Common myeloid progenitor, CD34-positive (primary cell): ENCODE measurements around the gene CPA1.

Source experiments
- CTCF ChIA-PET: fragments of 350-600 bp; sonication (Branson Sonifier 250); formaldehyde crosslinking; loops from one replicate; lab custom pipeline; 2021; ENCODE audit warnings: antibody characterized with exemption; lab: Charles Lee
- POLR2A ChIA-PET: fragments of 350-600 bp; sonication (Branson Sonifier 250); formaldehyde crosslinking; loops from one replicate; lab custom pipeline; 2021; ENCODE audit warnings: antibody characterized with exemption; lab: Charles Lee
- DNase-seq, 3 donors: peaks; one replicate each; pipeline versions ENCODE4 v3.0.0 to v3.0.0-alpha.2; 2013
- H3K27ac ChIP-seq, 2 experiments: 1 replicate in 1 of 2; 2 replicates in 1 of 2; pipeline ENCODE4 v1.7.0; 2013; ENCODE audit warnings: inconsistent platforms in 2 of 2, low read length in 2 of 2, mild to moderate bottlenecking in 2 of 2, low read depth in 1 of 2, moderate library complexity in 1 of 2; ENCODE audit not compliant: severe bottlenecking in 2 of 2, insufficient read depth in 1 of 2, poor library complexity in 1 of 2
- H3K27me3 ChIP-seq, 5 experiments: replicated peaks in 2 of 5; 1 replicate in 3 of 5; 2 replicates in 2 of 5; pipeline versions ENCODE4 v1.6.1 to v1.7.0; 2013; ENCODE audit warnings: low read length in 4 of 5, mild to moderate bottlenecking in 2 of 5, moderate library complexity in 2 of 5, inconsistent platforms in 1 of 5; ENCODE audit not compliant: insufficient read depth in 5 of 5, control insufficient read depth in 4 of 5
- H3K36me3 ChIP-seq, 4 experiments: 1 replicate in 2 of 4; 2 replicates in 2 of 4; pipeline versions ENCODE4 v1.6.1 to v1.7.0; 2013; ENCODE audit warnings: low read length in 3 of 4, control low read depth in 1 of 4, mild to moderate bottlenecking in 1 of 4; ENCODE audit not compliant: control insufficient read depth in 4 of 4, insufficient read depth in 4 of 4
- H3K4me1 ChIP-seq, 4 experiments: 1 replicate in 3 of 4; 2 replicates in 1 of 4; pipeline versions ENCODE4 v1.6.1 to v1.7.1; 2013; ENCODE audit warnings: low read length in 3 of 4, mild to moderate bottlenecking in 3 of 4, control low read depth in 1 of 4, inconsistent platforms in 1 of 4, moderate library complexity in 1 of 4; ENCODE audit not compliant: control insufficient read depth in 4 of 4, insufficient read depth in 4 of 4; ENCODE audit errors: control extremely low read depth in 1 of 4
- H3K4me3 ChIP-seq, 7 experiments: 1 replicate in 4 of 7; 2 replicates in 3 of 7; pipeline versions ENCODE4 v1.5.1 to v1.7.0; 2013; ENCODE audit warnings: mild to moderate bottlenecking in 7 of 7, low read length in 6 of 7, moderate library complexity in 6 of 7, inconsistent platforms in 2 of 7, low read depth in 2 of 7, control low read depth in 1 of 7; ENCODE audit not compliant: insufficient read depth in 4 of 7, control insufficient read depth in 1 of 7; ENCODE audit errors: extremely low read depth in 1 of 7
- H3K9me3 ChIP-seq, 5 experiments: 1 replicate in 4 of 5; 2 replicates in 1 of 5; pipeline versions ENCODE4 v1.6.1 to v1.7.1; 2013; ENCODE audit warnings: low read length in 4 of 5, mild to moderate bottlenecking in 2 of 5, inconsistent platforms in 1 of 5, low read depth in 1 of 5, moderate library complexity in 1 of 5; ENCODE audit not compliant: control insufficient read depth in 4 of 5, insufficient read depth in 2 of 5; ENCODE audit errors: control extremely low read depth in 1 of 5
- WGBS: methylation state at CpG from one replicate; pipeline ENCODE4 v1.1.5; 2013; ENCODE audit not compliant: insufficient coverage; 5-methylcytosine and 5-hydroxymethylcytosine counted together

The CPA1 gene

GRCh38 chr7:130395421-130395820 lies 15.1 kb downstream of the CPA1 start:
- DNase-seq, result no peak
- Histone ChIP-seq H3K4me3 (no peak overlapping the region), H3K4me1 (peaks cover 14 to 58% (median 46%) of the 10 kb centered on the region in 4 experiments), H3K27me3 (no peaks in the 10 kb centered on the region), H3K9me3 (no peaks in the 10 kb centered on the region), H3K27ac (no peak overlapping the region), H3K36me3 (peaks cover 0 to 3% (median under 1%) of the 10 kb centered on the region in 4 experiments)
- 100% methylated on average over 1 of the region's 5 CpGs for WGBS
- CTCF ChIA-PET, result interaction anchor here (1.1 kb wide), 1 partner anchor 78 kb away, joined by 3 read pairs; no protein-coding TSS in a partner anchor
- POLR2A ChIA-PET, result no interaction called here

DNA sequence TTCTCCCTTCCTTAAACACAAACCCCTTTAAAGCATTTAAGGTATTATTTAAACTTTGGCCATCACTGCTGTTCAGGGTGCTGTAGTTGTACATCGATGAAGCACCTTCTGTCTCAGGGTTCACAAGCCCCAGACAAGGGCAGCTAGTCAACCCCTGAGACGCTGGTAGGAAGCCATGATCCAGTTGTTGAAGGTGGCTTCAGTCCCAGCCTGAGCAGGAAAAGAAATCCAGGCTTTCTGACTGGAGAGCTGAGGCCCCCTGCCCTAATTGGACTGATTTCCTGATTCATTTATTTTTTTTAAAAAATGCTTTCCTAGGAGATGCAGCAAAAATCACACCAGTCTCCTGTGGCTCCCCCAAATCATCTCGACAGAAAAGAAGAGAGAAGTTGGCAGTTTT lies 15.8 kb downstream of the CPA1 start:
- no peaks in the 10 kb centered on the region for H3K9me3 ChIP-seq
- no peak overlapping the region for H3K27ac ChIP-seq
- H3K4me3 ChIP-seq, result no peak overlapping the region
- CTCF ChIA-PET, result interaction anchor here (1.1 kb wide), 1 partner anchor 78 kb away, joined by 3 read pairs; no protein-coding TSS in a partner anchor
- peaks cover 0 to 8% (median 3%) of the 10 kb centered on the region in 4 experiments for H3K36me3 ChIP-seq
- POLR2A ChIA-PET, result no interaction called here
- peaks cover 14 to 58% (median 46%) of the 10 kb centered on the region in 4 experiments for H3K4me1 ChIP-seq
- WGBS, result 95% methylated on average over 2 of the region's 3 CpGs
- no peaks in the 10 kb centered on the region for H3K27me3 ChIP-seq
- no peak for DNase-seq

DNA sequence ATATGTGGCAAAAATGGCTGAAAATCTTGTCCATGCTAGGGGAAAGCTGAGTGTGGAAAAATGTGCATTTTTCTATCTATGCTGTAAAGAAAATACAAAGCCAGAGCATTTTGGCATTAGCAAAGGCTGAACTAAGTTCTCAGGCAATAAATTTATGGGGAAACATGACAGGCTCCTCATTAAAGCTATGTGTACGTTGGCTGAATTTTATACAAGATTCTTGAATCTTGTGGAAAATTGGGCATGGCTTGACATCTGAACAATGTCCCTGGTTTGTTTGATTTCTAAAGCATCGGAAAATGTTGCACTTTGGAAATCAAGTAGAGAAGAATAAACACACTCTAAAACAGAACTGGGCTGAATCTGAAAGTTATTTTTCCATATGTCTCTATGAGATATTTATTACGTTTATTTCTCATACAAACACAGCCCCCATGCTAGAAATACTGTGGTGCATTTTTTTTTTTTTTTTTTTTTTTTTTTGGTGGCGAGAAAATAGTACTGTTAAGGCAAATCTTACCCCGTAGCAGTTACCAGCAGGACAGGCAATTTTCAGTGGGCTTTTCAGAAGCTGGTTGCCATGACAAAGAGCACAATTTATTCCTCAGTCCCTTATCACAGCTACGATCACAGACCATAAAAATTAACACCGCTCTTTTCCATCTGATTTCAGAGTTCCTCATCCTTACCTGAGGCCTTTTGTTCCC lies 16.9 kb downstream of the CPA1 start:
- POLR2A ChIA-PET, result no interaction called here
- H3K27me3 ChIP-seq, result no peaks in the 10 kb centered on the region
- DNase-seq, result peak in 1 of 3 donors; percentile 36
- no peaks in the 10 kb centered on the region for H3K9me3 ChIP-seq
- no peak overlapping the region for H3K27ac ChIP-seq
- CTCF ChIA-PET, result interaction anchor here (1.2 kb wide), 1 partner anchor 41 kb away, joined by 3 read pairs; no protein-coding TSS in a partner anchor
- H3K4me3 ChIP-seq, result no peak overlapping the region
- peaks cover 0 to 8% (median 4%) of the 10 kb centered on the region in 4 experiments for H3K36me3 ChIP-seq
- WGBS, result 50% methylated on average over 1 of the region's 7 CpGs
- H3K4me1 ChIP-seq, result peaks cover 14 to 57% (median 45%) of the 10 kb centered on the region in 4 experiments

DNA sequence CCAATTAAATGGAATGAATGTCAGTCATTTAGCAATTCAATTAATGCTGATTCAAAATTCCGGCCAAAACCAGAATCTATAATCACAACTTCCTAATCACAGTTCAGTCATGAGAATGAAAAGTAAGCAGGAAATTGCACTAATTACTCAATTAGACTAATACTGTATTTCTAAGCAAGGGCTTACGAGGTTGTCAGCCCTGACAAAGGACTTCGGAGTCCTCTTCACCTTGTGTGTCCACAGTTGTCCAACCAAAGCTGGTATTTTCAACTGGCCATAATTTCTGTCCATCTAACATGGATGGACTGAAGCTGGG lies 17.4 kb downstream of the CPA1 start:
- Histone ChIP-seq H3K27me3 (no peaks in the 10 kb centered on the region), H3K9me3 (no peaks in the 10 kb centered on the region), H3K36me3 (peaks cover 0 to 13% (median 9%) of the 10 kb centered on the region in 4 experiments), H3K4me1 (peaks cover 14 to 55% (median 43%) of the 10 kb centered on the region in 4 experiments), H3K27ac (no peak overlapping the region), H3K4me3 (no peak overlapping the region)
- DNase-seq, result no peak
- ChIA-PET CTCF (interaction anchor here (1.2 kb wide), 1 partner anchor 41 kb away, joined by 3 read pairs; no protein-coding TSS in a partner anchor), POLR2A (no interaction called here)
- WGBS, result 89% methylated on average over 2 of the region's 3 CpGs

DNA sequence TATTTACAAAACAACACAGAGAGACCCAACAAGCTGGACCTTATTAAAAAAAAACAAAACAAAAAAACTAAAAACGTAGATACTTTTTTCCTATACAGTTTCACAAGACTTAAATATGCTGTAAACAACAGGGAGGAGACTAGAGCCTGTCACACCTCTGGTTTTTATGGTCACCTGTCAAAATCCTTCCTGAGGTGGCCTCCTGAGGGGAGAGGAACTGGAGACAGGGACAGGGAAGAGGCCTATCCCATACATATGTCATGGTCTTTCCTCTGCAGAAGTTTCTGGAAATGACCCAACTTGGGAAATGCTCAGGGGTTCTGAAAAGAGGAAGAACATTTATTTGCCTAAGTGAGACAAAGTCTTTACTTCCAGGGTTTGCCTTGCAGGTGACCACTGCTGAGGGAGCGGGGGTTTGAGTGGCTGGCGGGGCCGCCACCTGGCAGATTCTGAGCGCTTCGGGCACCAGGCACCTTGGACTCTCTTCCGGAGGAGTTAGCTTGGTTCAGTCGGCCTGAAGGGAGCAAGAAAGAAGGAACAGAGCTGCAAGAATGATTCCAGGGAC lies 18.3 kb downstream of the CPA1 start:
- 17% methylated on average over 7 of the region's 8 CpGs for WGBS
- ChIA-PET POLR2A (interaction anchor here (0.9 kb wide), 1 partner anchor 23 kb away, joined by 3 read pairs; no protein-coding TSS in a partner anchor), CTCF (interaction anchor here (1.2 to 1.5 kb wide), 2 partner anchors 13 to 40 kb away, joined by 3 read pairs; no protein-coding TSS in a partner anchor)

DNA sequence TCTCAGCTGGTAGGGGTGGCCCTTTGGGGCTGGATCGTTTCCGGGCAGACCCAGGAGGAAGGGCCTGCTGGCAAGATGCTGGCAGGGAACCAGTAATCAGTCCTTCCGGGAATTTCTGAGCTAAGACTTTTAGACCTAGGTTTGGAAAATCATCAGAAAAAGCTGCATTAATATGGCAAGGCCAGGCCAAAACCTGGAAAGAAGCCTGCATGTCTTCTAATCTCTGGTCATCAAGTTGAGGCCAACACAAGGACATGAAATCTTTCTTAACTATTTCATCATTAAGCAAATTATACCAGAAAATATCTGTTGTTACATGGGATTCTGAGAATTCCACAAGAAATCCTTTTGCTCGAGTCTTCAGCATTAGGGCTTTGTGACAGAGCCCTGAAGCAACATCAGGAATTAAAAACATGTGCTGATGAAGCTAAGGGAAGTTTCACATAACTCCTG lies 19.9 kb downstream of the CPA1 start:
- H3K27ac ChIP-seq, result no peak overlapping the region
- H3K9me3 ChIP-seq, result no peaks in the 10 kb centered on the region
- ChIA-PET POLR2A (no interaction called here), CTCF (interaction anchor here (1.5 to 1.7 kb wide), 2 partner anchors 12 to 17 kb away, joined by 3 to 7 read pairs; no protein-coding TSS in a partner anchor)
- WGBS, result 98% methylated on average over 4 of the region's 4 CpGs
- peaks cover 3 to 34% (median 21%) of the 10 kb centered on the region in 4 experiments for H3K4me1 ChIP-seq
- H3K4me3 ChIP-seq, result no peak overlapping the region
- no peak for DNase-seq
- no peaks in the 10 kb centered on the region for H3K27me3 ChIP-seq
- H3K36me3 ChIP-seq, result peaks cover 2 to 15% (median 11%) of the 10 kb centered on the region in 4 experiments

More for the DNA sequence above, 18.3 kb downstream of the CPA1 start:
- Histone ChIP-seq H3K27me3 (no peaks in the 10 kb centered on the region), H3K9me3 (no peaks in the 10 kb centered on the region), H3K4me3 (no peak overlapping the region), H3K36me3 (peaks cover 2 to 15% (median 11%) of the 10 kb centered on the region in 4 experiments), H3K4me1 (peaks cover 7 to 49% (median 36%) of the 10 kb centered on the region in 4 experiments), H3K27ac (no peak overlapping the region)
- DNase-seq, result peak; percentile 23 to 73 (median 56)
